Parathyroid adenoma (tissue), 2 donors: ENCODE data around the gene SLC35E1.

Experiments used
- H2AFZ ChIP-seq: fragments of 300-600 bp; sonication (generic); one replicate; pipeline ENCODE4 v1.7.0; 2017; ENCODE audit warnings: antibody characterized with exemption, mild to moderate bottlenecking
- H3K27ac ChIP-seq: fragments of 300-600 bp; sonication (generic); one replicate; pipeline ENCODE4 v1.7.0; 2017
- H3K27me3 ChIP-seq: fragments of 300-600 bp; sonication (generic); one replicate; pipeline ENCODE4 v1.7.0; 2017; ENCODE audit warnings: low read length; ENCODE audit not compliant: control insufficient read depth, insufficient read depth
- H3K36me3 ChIP-seq: fragments of 300-600 bp; sonication (generic); one replicate; pipeline ENCODE4 v1.7.0; 2017; ENCODE audit warnings: low read length; ENCODE audit not compliant: control insufficient read depth, insufficient read depth
- H3K4me1 ChIP-seq: fragments of 300-600 bp; sonication (generic); one replicate; pipeline ENCODE4 v1.7.0; 2017; ENCODE audit warnings: control low read depth
- H3K4me2 ChIP-seq: fragments of 300-600 bp; sonication (generic); one replicate; pipeline ENCODE4 v1.7.0; 2017; ENCODE audit warnings: low read length
- H3K4me3 ChIP-seq: fragments of 300-600 bp; sonication (generic); one replicate; pipeline ENCODE4 v1.7.0; 2017; ENCODE audit warnings: low read depth, low read length
- H3K79me2 ChIP-seq: fragments of 300-600 bp; sonication (generic); one replicate; pipeline ENCODE4 v1.7.0; 2017; ENCODE audit warnings: control low read depth
- H3K9ac ChIP-seq: fragments of 300-600 bp; sonication (generic); one replicate; pipeline ENCODE4 v1.7.0; 2017; ENCODE audit warnings: mild to moderate bottlenecking
- H3K9me3 ChIP-seq: fragments of 300-600 bp; sonication (generic); one replicate; pipeline ENCODE4 v1.7.0; 2017; ENCODE audit warnings: low read length; ENCODE audit not compliant: control insufficient read depth
- TF ChIP-seq, protein P1 (sequence below): fragments of 300-600 bp; sonication (generic); IDR thresholded peaks from one replicate; pipeline ENCODE4 v1.7.0; 2017; ENCODE audit warnings: antibody characterized with exemption, mild to moderate bottlenecking
- donor health status: primary hyperparathyroidism.

Gene SLC35E1

GRCh38 chr19:16521715-16522289 lies 50.4 kb downstream of the SLC35E1 start:
- Histone ChIP-seq H3K4me1 (peaks cover 2% of the 10 kb centered on the region), H3K9me3 (no peaks in the 10 kb centered on the region), H3K27ac (no peak overlapping the region), H3K4me2 (no peak overlapping the region), H3K27me3 (no peaks in the 10 kb centered on the region), H2AFZ (no peak overlapping the region), H3K36me3 (no peaks in the 10 kb centered on the region), H3K4me3 (no peak overlapping the region), H3K9ac (no peak overlapping the region), H3K79me2 (peaks cover 2% of the 10 kb centered on the region)
- TF ChIP-seq, protein P1, sequence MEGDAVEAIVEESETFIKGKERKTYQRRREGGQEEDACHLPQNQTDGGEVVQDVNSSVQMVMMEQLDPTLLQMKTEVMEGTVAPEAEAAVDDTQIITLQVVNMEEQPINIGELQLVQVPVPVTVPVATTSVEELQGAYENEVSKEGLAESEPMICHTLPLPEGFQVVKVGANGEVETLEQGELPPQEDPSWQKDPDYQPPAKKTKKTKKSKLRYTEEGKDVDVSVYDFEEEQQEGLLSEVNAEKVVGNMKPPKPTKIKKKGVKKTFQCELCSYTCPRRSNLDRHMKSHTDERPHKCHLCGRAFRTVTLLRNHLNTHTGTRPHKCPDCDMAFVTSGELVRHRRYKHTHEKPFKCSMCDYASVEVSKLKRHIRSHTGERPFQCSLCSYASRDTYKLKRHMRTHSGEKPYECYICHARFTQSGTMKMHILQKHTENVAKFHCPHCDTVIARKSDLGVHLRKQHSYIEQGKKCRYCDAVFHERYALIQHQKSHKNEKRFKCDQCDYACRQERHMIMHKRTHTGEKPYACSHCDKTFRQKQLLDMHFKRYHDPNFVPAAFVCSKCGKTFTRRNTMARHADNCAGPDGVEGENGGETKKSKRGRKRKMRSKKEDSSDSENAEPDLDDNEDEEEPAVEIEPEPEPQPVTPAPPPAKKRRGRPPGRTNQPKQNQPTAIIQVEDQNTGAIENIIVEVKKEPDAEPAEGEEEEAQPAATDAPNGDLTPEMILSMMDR: no peak

DNA sequence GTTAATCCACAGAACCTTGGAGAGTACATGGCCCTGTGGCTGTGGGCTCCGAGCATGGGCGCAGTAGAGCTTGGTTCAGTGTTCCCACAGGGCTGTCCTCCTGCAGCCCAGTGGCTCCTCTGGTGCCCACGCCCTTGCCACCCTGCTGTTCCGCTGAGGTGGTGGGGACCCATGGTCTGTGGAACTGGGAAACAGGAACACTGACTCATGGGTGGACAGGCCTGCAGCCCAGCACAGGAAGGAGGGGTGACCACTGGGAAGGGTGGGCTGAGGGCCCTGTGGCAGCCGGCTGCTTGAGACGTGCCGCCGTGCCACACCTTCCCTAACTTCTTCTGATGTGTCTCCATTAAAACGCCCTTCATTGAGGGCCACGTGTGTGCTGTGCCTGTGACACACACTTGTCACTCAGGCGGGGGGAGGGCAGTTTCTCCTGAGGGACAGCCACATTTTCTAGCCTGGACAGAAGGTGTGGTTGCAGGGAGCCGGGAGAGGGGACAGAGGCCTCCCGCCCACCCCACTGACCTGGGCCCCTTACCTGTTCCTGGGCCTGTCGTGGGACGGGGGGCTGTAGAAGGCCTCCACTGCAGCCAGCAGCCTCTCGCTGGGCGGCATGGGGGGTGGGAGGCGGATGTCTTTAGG lies 51.1 kb downstream of the SLC35E1 start:
- Histone ChIP-seq H2AFZ (no peak overlapping the region), H3K79me2 (peaks cover 2% of the 10 kb centered on the region), H3K9ac (no peak overlapping the region), H3K27me3 (no peaks in the 10 kb centered on the region), H3K4me2 (no peak overlapping the region), H3K27ac (no peak overlapping the region), H3K9me3 (no peaks in the 10 kb centered on the region), H3K4me1 (no peaks in the 10 kb centered on the region), H3K4me3 (no peak overlapping the region), H3K36me3 (no peaks in the 10 kb centered on the region)
- TF ChIP-seq, protein P1: no peak

GRCh38 chr19:16520074-16520973 lies 51.9 kb downstream of the SLC35E1 start:
- Histone ChIP-seq H3K79me2 (peaks cover 2% of the 10 kb centered on the region), H3K9ac (no peak overlapping the region), H3K4me2 (no peak overlapping the region), H2AFZ (no peak overlapping the region), H3K36me3 (no peaks in the 10 kb centered on the region), H3K9me3 (no peaks in the 10 kb centered on the region), H3K4me3 (no peak overlapping the region), H3K27ac (no peak overlapping the region), H3K27me3 (no peaks in the 10 kb centered on the region), H3K4me1 (no peaks in the 10 kb centered on the region)
- TF ChIP-seq, protein P1: no peak

DNA sequence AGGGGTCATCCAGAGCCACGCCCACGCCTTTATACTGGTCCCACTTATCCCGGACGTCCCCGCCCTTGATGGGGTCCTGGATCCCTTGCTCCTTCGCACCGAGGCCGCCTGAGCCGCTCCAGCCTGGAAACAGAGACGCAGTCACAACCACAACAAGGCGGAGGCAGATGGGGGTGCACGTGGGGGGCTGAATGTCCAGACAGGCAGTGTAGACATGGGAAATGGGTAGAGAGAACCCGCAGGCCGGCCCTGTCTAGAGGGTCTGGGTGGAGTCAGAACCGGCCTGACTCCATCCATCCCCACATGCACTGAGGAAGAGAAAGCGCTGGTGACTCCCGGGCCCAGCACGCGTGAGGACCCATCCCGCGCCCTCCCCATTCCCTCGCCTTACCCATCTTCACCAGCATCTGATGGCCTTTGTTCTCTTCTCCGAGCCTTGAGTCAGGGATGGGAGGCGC lies 53.0 kb downstream of the SLC35E1 start:
- no peak overlapping the region for H3K4me2 ChIP-seq
- H3K27ac ChIP-seq: no peak overlapping the region
- H3K79me2 ChIP-seq: peaks cover 2% of the 10 kb centered on the region
- no peaks in the 10 kb centered on the region for H3K36me3 ChIP-seq
- no peaks in the 10 kb centered on the region for H3K9me3 ChIP-seq
- H3K9ac ChIP-seq: no peak overlapping the region
- TF ChIP-seq, protein P1: no peak
- H3K4me1 ChIP-seq: no peaks in the 10 kb centered on the region
- H3K27me3 ChIP-seq: no peaks in the 10 kb centered on the region
- no peak overlapping the region for H3K4me3 ChIP-seq
- H2AFZ ChIP-seq: no peak overlapping the region
